ENCODE results near the gene GPR17. TPM values are rescaled to one million over a fixed set of nuclear protein-coding genes. Genes with fewer than 3 reads are reported as not detected.

The GPR17 gene
- total and polyA plus RNA-seq, 12 donors = 0.22 to 16.5 (median 0.46) TPM; not detected in 4

DNA sequence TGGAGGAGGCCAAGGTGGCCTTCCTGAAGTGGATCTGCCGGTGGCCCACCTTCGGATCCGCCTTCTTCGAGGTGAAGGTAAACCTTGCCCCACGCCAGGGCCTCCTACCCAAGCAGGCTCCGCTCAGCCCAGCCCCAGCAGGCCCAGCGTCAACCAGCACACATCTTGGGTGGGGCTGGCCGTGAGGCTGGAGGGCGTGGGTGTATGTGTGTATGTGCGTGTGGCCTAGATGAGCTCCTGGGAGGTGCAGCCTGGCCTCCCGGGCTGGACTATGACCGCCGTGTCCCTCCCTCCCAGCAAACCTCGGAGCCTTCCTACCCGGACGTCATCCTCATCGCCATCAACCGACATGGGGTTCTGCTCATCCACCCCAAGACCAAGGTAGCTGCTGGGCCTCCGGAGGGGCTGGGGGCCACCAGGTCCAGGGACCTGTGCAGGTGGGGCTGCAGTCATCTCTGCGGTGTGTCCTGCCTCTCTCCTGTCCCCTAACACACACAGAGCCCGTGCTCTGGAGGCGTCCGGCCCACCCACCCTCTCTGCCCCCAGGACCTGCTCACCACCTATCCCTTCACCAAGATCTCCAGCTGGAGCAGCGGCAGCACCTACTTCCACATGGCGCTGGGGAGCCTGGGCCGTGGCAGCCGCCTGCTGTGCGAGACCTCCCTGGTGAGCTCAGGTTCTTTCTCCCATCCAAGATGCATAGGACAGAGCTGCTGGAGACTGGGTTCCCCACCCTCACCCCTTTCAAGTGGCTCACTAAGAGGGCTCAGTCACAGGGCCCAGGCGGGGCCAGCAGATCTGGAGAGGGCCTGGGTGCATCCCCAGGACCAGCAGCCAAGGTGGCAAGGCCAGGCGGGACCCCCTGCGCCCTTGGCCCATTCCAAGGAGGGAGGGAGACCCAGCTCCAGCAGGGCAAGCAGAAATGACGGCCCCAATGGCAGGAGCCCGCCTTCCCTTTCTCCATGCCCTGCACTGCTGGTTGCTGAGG is 9.4 kb upstream of the GPR17 start:
- Histone ChIP-seq H3K27ac (peak overlapping the region; percentile 65 to 95 (median 88)), H3K4me1 (peaks cover 28 to 99% (median 65%) of the 10 kb centered on the region in 9 donors), H3K9me3 (no peaks in the 10 kb centered on the region), H3K27me3 (no peaks in the 10 kb centered on the region), H3K4me3 (no peak overlapping the region), H3K36me3 (peaks cover 0 to 44% (median 4%) of the 10 kb centered on the region in 9 donors)
- intact Hi-C loops (cut with DNase I) = loop anchor here in 2 of 10 donors (5.0 to 10.0 kb wide), 2 partner anchors 41 to 58 kb away; partner anchors contain the start of gene LIMS2 (in 1 of the 2)
- WGBS, 2 donors = 89% methylated on average over 33 of the region's 33 CpGs
- DNase-seq (peak in 1 of 2 donors; percentile 18), ATAC-seq (no peak)
- no peak for TF ChIP-seq CTCF (IDR thresholded peaks at IDR 0.05)

DNA sequence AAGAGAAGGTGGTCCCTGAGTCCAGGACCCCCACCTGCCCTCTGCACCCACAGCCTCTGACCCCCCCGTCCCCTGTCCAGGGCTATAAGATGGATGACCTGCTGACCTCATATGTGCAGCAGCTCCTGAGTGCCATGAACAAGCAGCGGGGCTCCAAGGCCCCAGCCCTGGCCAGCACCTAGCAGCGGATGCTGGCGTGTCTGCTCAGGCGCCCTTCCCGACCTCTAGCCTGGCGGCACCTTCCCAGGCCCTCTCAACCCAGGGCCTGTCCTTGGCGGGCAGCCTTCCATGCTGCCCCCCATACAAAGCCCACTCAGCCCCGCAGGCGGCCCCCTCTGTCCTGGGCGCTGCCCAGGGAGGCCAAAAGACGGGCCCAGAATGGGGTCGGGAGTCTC is 8.7 kb upstream of the GPR17 start:
- ATAC-seq (peak in 3 of 8 donors; percentile 0 to 7 (median 4)), DNase-seq (peak in 1 of 2 donors; percentile 31)
- WGBS, 2 donors = 49 to 59% methylated on average over 13 of the region's 13 CpGs
- no peaks in the 10 kb centered on the region for H3K9me3 ChIP-seq
- H3K4me3 ChIP-seq = no peak overlapping the region
- no peaks in the 10 kb centered on the region for H3K27me3 ChIP-seq
- intact Hi-C loops (cut with DNase I) = loop anchor here in 2 of 10 donors (5.0 to 10.0 kb wide), 2 partner anchors 40 to 58 kb away; partner anchors contain the start of gene LIMS2 (in 1 of the 2)
- H3K36me3 ChIP-seq = peaks cover 0 to 51% (median 4%) of the 10 kb centered on the region in 9 donors
- H3K27ac ChIP-seq = peak overlapping the region; percentile 65 to 95 (median 88)
- TF ChIP-seq CTCF (IDR thresholded peaks at IDR 0.05) = no peak
- H3K4me1 ChIP-seq = peaks cover 22 to 99% (median 61%) of the 10 kb centered on the region in 9 donors

GRCh38 chr2:127637725-127638252 is 8.2 kb upstream of the GPR17 start:
- Histone ChIP-seq H3K4me1 (peaks cover 25 to 99% (median 61%) of the 10 kb centered on the region in 9 donors), H3K9me3 (no peaks in the 10 kb centered on the region), H3K27me3 (no peaks in the 10 kb centered on the region), H3K4me3 (no peak overlapping the region), H3K36me3 (peaks cover 0 to 51% (median 4%) of the 10 kb centered on the region in 9 donors), H3K27ac (peak overlapping the region; percentile 65 to 95 (median 88))
- no peak for TF ChIP-seq CTCF (IDR thresholded peaks at IDR 0.05)
- ATAC-seq (peak; percentile 1 to 71 (median 41)), DNase-seq (peak; percentile 48 to 76)
- WGBS, 2 donors = 31% methylated on average over 8 of the region's 8 CpGs
- intact Hi-C loops (cut with DNase I) = loop anchor here in 2 of 10 donors (5.0 to 10.0 kb wide), 2 partner anchors 40 to 57 kb away; partner anchors contain the start of gene LIMS2 (in 1 of the 2)
